Stimulated activated CD8-positive, alpha-beta memory T cell treated with anti-CD3 and anti-CD28 coated beads, Interleukin-4, amount 100 ng/mL, for 1 hour (primary cell): ENCODE data around the gene GTF3C5.
"Not testable (repeated sequence)": the region's sequence is repeated elsewhere in the genome, so short reads cannot be mapped to it uniquely, and the experiment has no call there.

ENCODE experiments used
- DNase-seq, 2 donors: peaks; one replicate each; pipeline ENCODE4 v3.0.0-alpha.2; 2020; ENCODE audit warnings: low read depth in 2 of 2, low spot score in 1 of 2

Gene GTF3C5

DNA sequence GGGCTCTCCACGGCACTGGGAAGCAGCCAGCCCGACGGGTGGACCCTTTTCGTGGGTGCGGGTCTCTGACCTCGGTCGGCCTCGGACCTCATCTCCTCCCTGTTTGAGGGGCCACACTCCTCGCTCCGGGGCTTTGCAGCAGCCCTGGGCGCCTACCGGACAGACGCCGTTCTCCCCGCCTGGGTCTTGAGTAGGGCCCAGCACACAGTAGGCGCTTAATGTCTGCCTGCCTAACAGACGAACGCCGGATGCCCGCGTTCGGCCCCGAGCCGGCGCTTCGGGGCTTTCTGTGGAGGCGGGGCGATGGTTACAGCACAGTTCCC, 842 bp upstream of the GTF3C5 start:
- DNase-seq, result no peak

DNA sequence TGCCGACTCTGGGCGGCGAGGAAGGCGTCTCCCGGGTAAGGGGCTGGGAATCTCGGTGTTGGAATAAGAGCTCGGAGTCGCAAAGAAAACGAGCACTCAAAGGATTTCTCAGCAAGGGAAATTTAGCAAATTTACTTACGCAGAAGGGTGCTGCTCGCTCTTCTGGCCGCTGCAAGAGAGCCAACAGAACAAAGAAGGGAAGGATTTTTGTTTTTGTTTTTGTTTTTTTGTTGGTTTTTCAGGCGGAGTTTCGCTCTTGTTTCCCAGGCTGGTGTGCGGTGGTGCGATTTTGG, 279 bp downstream of the GTF3C5 start:
- DNase-seq, result no peak

DNA sequence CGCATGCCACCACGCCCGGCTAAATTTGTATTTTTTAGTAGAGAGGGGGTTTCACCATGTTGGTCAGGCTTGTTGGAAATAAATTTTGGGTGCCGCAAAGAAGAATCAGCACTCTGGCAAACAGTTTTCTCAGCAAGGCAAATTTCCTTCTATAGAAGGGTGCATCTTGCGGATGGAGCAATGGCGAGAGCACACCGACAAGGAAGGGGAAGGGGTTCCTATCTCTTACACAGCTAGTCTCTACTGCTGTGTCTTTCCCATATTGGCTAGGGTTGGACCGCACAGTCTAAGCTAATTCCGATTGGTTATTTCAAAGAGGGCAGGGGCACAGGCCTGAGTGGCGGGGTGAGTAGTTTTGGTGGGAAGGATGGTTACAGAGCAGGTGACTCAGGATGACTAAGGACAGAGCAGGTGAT, 707 bp downstream of the GTF3C5 start:
- no peak for DNase-seq

DNA sequence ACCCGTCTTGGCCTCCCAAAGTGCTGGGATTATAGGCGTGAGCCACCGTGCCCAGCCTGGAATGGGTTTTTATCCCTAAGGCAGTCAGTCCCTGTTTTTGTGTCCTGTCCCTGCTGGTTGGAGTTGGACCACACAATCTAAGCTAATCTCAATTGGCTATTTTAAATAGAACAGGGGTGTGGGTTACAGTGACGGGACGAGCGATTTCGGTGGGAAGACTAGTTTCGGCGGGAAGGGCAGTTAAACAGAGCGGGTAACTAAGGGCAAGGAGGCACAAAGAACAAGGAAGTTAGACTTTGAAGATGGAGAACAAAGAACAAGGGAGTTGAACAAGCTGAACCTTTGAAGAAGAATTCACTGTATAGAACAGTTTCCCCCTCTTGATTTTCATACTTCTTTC, 1.4 kb downstream of the GTF3C5 start:
- no peak for DNase-seq

DNA sequence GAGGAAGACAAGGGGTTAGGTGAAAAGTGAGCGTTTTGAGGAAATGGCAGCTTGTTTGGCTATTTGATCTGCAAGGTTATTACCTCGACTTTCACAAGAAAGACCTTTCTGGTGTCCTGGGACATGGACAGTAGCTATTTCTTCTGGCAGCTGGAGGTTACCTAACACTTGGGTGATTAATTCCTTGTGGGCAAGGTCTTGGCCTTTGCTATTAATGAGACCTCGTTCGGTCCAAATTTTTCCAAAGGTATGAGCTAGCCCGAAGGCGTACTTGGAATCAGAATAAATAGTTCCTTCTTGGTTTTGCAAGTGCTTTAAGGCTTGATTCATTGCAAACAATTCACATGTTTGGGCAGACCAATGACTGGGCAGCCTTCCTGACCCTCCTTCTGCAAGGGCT, 4.9 kb downstream of the GTF3C5 start:
- no peak for DNase-seq

DNA sequence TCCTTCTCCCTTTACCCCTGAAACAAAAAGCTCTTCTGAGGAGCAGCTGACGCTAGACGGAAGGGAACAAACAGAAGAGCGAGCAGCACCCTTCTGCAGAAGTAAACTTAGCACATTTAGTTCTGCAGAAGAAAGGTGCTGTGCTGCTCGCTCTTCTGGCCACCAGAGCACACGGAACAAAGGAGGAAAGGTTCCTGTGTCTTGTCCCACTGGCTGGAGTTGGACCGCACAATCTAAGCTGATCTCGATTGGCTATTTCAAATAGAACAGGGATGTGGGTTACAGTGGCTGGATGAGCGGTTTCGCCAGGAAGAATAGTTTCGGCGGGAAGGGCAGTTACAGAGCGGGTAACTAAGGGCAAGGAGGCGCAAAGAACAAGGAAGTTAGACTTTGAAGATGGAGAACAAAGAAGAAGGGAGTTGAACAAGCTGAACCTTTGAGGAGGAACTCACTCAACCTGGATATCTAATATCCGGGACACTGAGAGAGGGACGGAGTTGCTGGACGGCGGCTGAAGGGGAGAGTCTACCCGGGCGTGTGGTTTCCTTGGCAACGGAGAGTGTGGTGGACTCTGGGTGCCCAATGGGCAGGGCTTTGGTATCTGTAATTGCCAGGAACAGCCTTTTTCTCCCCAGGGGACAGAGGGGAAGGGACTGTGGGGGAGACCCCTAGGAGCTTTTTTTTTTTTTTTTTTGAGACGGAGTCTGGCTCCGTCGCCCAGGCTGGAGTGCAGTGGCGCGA, 7.1 kb downstream of the GTF3C5 start:
- no peak for DNase-seq

DNA sequence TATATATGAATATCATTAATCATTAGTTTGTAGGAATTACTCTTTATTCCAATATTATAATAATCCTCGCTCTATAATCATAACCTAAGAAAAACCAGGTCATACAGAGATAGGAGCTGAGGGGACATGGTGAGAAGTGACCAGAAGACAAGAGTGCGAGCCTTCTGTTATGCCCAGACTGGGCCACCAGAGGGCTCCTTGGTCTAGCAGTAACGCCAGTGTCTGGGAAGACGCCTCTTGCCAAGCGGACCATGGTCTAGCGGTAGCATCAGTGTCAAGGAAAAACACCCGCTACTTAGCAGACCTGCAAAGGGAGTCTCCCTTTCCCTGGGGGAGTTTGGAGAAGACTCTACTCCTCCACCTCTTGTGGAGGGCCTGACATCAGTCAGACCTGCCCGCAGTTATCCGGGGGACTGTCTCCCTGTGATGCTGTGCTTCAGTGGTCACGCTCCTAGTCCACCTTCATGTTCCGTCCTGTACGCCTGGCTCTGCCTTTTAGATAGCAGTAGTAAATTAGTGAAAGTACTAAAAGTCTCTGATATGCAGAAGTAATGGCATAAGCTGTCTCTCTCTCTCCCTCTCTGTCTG, 10.2 kb downstream of the GTF3C5 start:
- not testable (repeated sequence) for DNase-seq

DNA sequence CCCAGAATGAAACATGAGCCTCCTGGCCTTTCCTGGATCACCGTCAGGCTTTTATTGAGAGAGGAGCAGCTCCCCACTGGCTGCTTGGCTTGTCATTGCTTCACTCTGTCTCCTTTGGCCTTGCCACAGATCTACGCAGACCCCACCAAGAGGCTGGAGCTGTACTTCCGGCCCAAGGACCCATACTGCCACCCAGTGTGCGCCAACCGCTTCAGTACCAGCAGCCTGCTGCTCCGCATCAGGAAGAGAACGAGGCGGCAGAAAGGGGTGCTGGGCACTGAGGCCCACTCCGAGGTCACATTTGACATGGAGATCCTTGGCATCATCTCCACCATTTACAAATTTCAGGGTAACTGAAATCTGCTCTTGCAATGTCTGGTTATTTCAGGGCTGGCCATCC, 11.2 kb downstream of the GTF3C5 start:
- no peak for DNase-seq

DNA sequence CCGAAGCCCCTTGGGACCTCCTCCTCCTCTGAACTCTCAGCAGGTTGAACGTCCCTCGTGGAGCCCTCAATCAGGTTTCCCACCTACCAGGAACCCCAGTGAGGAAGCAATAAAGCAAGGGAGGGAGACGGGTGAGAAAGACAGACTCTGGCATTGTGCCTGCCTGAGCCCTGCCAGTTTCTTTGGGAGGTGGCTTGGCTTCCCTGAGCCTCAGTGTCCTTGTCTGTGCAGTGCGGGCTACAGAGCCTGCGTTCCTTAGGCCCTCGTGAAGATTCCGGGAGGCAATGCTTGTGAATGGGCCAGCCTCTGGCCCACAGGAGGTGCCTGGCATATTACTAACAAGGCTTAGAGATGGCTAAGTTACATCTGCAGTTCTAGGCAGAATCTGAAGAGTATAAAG, 11.9 kb downstream of the GTF3C5 start:
- DNase-seq, result no peak

DNA sequence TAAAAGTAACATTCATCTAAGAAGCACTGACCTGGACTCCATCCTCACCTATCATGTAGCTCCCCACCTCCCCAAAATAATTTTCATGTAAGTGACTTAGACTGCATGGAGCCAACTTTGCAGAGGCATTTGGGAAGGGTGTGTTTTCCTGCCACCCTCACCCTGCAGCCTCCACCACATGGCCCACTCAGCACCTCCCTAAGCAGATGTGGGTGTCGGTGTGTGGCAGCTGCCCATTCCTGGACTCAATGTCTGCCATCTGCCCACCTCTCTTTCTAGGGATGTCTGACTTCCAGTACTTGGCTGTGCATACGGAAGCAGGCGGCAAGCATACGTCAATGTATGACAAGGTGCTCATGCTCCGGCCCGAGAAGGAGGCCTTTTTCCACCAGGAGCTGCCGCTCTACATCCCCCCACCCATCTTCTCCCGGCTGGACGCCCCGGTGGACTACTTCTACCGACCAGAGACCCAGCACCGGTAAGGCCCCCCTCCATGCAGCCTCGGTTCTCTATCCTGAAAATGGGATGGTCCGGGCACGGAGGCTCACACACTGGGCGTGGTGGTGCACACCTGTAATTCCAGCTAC, 12.7 kb downstream of the GTF3C5 start:
- DNase-seq, result no peak

DNA sequence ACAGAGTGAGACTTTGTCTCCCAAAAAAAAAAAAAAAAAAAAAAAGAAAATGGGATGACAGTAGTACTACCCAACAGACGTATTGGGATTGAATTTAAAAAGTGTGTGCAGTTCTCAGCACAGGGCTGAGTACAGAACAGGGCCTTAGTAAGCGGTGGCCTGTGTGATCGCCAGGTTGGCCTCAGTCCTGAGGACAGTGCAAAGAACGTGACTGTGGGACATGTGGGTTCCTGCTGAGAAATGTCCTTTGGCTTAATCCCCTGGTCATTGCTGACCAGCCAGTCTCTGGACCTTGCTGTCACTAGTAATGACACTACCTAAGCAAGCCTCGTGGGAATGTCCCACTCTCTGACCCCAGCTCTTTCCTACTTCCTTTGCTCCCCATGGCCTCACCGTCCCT, 13.3 kb downstream of the GTF3C5 start:
- no peak for DNase-seq

DNA sequence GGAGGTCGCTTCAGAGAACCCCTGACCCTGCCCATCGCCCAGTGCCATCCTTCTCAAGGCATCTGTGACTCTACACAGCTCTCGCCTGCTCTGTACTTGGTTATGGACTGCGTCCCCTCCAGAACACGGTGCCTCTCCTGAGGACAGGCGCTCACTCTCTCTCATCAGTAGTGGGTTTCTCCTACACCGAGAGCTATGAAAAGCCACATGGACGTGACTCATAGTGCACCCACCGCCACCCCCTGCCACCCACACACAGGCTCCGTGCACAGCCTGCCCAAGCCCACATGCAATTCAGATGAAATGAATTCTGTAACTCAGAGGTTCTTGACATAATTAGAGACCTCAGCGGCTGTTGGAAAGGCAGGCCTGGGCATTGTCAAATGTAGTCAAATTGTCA, 13.9 kb downstream of the GTF3C5 start:
- DNase-seq, result no peak

DNA sequence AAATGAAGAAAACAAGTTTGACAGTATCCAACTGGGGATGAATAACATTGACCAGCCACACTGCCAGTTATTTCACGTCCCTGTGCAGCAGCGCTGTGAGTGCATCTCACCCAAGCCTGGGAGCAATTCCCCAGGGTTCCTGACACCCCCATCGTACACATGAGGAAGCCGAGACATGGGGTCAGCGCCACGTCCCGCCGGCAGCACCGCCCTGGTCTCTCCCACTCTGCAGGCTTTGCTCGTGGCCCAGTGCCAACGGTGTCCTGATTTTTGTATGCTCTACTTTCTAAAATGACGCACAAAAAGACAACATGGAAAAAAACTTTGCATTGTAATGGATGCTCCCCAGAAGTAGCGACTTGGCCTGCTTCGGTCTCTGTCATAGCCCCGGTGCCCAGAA, 14.3 kb downstream of the GTF3C5 start:
- no peak for DNase-seq

DNA sequence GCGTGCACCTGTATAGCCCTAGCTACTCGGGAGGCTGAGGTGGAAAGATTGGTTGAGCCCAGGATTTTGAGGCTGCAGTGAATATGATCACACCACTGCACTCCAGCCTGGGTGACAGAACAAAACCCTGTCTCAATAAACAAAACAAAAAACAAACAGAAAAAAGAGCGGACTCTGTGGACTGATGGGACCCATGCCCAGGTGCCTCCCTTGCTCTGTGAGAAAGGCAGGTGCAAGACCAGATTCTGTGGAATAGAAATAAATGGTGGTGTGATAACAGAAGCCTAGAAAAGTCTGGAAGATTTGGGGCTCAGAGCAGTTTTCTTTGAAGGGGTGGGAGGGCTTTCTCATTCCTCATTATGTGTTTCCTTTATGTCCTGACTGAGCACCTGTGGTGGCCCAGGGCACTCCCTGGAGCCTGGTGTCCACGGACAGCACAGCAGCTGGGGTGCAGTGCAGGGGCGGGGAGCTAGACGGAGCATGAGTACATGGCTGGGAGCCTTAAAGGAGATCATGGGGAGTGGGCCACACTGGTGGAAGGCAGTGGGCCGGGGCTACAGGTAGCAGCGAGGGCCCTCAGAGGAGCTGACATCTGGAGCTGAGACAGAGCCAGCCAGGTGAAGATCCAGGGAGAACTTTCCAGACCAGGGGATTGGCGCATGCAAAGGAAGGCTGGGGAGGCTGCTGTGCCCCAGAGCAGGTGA, 15.6 kb downstream of the GTF3C5 start:
- no peak for DNase-seq

DNA sequence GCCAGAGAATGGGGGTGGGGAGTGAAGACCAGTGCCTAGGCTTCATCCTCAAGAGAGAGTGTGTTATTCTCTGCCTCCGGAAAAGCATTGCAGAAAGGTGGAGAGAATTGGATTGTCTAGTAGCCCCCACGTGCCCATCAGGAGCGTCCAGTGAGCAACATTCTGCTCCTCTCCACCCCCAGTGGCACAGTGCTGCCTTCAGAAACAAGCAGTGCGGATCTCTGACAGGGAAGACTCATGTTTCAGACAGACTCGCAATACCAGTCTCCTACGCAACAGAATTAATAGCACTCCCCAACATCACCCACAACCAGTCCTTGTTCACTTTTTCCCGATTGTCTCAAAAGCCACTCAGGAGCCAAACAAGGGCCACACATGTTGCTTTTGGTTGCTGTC, 16.1 kb downstream of the GTF3C5 start:
- DNase-seq, result no peak

DNA sequence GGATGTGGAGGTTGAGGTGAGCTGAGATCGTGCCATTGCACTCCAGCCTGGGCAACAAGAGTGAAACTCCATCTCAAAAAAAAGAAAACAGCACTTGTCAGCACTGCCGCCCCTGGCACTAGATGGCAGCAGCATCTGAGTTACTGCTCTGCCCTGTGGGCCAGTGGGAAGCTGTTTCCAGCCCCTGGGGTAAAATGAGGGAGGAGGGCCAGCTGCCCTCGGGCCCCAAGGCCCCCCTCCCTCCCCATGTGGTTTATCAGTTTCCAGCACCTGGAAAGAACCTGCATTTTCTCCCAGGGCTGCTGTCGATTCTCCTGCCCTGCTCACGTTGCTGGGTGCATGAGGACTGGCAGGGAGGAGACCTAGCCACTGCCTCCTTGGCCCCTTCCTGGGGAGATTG, 17.8 kb downstream of the GTF3C5 start:
- no peak for DNase-seq

DNA sequence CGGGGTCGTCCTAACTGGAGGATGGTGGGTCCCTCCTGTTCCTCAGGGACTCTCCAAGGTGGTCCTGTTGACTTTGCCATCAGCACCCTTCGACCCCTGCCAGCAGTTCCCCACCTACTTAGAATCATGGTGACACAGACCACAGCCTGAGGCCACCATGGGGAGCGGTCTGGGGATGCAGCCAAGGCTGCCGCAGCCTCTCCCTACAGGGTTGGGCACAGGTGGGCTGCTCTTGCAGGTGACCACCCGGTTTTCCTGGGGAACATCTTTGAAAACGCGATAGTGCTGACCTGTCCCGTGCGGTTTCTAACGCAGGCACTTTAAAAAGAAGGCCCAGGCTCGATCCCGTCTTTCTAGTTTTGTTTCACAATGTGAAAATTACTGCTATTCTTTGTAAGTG, 18.2 kb downstream of the GTF3C5 start:
- DNase-seq, result no peak

DNA sequence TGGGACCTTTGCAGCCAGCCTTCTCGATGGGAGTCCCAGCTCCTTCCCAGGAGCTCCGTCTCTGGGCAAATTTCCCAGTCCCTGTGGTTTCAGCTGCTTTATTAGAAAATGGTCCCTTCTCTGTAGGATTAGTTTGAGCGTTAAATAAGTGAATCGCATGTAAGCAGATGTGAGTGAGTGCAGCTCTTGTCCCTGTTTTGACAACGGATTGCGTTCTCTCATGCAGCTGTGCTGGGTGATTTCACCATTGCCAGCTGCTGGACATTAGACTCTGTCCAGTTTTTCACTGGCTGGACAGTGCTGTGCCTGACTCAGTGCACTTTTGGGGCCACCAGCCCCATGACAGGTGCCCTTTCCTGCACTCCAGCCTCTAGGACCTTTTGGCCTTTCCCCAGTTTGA, 19.3 kb downstream of the GTF3C5 start:
- DNase-seq, result no peak

DNA sequence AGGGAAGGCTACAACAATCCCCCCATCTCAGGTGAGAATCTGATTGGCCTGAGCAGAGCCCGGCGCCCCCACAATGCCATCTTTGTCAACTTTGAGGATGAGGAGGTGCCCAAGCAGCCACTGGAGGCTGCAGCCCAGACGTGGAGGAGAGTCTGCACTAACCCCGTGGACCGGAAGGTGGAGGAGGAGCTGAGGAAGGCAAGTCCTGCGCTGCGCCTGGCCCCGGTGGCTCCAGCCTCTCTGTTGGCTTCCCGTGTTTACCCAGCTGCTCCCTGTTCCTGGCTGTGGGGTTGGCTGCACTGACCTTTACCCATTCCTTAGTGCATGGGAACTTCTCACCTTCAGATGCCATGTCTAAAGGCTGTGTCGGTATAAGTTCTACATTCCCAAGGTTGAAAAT, 20.0 kb downstream of the GTF3C5 start:
- no peak for DNase-seq

DNA sequence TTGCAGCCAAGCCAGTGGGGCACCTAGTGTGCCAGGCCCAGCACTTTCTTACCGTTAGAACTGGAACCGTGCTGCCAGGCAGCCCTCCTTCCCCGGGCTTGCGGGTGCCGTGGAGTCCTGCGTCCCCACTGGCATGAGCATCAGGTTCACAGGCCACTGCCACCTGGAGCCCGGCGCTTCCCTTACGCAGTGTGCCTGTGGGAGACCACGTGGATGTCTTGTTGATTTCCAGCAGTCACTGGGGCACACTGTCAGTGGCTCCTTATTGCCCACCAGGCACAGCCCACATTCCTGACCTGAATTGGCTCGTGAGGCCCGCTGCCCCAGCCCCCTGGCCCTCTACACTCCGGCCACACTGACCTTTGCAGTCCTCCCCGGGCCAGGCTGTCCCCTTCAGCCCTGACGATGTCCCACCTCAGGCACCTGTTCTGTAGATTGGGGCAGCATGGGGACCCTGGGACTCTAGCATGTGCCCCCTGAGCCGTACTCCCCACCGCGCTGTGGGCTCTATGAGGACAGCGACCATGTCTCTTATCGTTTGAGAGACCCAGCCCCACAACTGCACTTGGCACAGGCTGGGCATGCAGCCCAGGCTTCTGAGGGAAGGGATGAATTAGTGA, 20.6 kb downstream of the GTF3C5 start:
- no peak for DNase-seq

DNA sequence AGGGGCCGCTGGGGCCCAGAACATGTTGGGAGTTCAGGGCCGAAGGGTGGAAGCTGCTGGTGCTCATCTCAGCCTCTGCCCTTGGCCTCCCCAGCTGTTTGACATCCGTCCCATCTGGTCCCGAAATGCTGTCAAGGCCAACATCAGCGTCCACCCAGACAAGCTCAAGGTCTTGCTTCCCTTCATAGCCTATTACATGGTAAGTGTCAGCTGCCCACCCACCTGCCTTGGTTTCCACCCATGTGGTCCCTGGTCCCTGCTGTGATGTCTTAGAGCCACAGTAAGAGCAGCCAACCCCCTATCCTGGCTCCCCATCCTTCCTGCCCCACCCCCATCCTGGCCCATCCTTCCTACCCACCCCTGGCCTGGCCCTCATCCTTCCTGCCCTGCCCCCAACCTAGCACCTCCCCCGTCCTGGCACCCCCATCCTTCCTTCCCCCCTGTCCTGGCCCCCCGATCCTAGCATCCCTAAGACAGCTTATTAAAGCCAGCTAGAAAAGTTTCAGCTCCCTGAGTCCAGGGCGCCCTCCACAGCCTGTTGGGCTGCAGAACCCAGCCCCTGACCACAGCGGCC, 21.3 kb downstream of the GTF3C5 start:
- no peak for DNase-seq
